GM18520 (cell line): Measurements from ENCODE around the gene HDAC9.

ENCODE experiments used
- ATAC-seq: cut with Tn5 transposase; IDR thresholded peaks from one replicate; pipeline ENCODE4 v1.9.1; 2021; ENCODE audit not compliant: unreplicated experiment

The HDAC9 gene

DNA sequence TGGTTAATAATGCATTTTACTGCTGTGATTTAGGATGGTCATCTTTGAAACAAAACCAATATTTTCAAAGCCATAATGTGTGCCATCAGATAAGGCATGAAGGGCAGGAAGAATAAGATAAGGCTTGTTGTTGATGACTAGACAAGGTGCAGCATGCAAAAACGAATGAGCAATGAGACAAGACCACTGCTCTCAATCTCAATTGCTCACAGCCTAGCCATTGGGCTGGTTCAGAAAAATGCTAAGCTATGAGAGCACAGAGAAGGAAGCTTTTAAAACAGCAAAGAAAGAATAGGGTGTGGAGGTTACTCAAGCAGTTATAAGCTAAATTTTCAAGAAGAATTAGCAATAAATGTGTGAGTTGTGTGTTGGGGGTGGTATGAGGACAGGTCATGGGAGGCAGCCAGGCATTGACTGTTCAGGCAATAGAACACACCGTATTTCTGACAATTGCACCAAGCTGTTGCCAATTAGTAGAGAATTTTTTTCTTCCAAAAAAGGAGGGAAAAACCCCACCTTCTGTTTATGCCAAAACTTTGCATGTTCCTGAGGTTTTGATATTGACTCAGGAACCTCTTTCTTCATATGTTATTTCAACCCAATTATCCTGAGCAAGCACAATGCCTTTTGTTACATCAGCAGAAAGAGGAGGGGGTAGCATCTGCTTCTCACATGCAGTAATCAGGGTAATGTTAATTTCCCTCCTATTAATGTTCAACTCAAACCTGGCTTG, 276.5 kb downstream of the HDAC9 start:
- no peak for ATAC-seq

DNA sequence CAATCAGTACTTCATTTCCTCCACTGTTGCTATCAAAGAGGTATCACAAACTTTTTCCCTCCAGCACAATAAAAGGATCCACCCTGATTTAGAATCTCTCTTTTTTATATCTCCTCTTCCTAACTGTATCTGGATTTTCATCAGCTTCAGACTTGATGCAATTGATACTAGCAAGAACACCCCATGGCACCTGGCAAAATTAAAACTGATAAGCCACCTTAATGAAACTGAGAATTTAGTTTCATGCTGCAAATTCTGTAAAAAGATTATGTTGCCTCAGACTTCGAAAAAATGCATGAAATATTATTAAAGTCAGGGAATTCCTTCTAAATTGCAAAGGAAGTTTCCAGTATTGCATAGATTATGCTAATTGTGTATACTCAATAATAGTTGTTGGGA, 277.0 kb downstream of the HDAC9 start:
- no peak for ATAC-seq

DNA sequence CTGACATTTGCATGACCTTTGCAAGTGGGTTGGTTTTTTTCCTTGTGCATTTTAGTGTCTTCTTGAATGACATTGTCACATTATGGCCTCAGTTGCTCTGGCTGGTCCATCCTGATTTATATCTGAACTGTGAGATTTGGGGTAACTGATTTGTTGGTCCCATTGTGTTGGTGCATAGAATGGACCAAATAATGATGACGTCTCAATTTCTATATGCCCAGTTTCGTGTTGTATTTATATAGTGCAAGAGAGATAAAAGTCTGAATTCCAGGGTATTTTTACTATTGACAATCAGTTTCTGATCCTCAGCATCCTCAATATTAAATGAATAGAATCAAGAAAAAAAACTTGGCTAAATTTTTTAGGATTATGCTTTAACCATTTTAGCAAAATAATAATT, 281.8 kb downstream of the HDAC9 start:
- no peak for ATAC-seq

DNA sequence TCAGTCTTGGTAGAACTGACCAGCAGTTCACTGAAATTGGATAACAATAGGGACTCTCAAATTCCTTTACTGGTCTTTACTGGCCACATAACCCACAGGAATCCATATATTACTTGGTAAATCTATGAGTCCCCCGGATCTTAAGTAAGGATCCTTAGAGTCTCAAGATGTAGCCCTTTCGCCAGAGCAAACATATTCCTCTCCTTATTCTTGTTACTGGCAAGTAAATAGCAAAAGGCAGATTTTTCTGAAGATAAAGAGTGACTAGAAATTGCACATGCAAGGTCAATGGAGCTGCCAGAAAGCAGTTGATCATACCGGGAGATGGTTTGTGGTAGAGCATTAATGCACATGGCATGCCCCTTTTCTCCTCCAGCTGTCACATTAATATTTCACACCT, 283.0 kb downstream of the HDAC9 start:
- ATAC-seq = no peak

DNA sequence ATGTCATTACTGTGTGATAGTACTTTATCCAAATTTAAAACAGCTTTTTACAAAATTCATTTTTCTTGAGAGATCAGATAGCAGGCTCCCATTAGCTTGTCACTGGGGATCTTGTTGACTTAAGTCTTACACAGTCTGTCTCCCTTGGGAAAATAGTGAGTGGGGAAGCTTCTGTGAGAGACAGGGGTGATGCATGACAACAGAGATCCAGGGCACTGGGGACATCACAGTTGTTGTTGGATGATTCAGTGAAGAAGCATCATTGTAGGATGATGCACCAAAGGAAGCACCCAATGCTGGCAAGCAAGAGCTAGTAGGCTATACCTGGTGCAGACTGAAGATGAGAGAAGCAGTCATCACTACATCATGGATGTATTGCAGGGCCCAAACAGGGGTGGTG, 284.7 kb downstream of the HDAC9 start:
- no peak for ATAC-seq

DNA sequence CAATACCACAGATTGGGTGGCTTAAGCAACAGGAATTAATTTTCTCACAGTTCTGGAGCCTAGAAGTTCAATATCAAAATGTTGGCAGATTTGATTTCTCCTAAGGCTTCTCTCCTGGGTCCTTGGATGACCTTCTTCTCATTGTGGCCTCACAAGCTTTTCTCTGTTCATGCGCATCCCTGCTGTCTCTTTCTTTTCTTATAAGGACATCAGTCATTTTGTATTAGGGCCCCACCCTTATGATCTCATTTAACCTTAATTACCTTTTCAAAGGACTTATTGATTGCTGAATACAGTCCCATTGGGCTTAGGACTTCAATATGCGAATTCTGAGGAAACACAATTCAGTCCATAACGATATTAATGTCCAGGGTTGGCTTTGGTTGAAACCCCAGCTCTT, 285.4 kb downstream of the HDAC9 start:
- no peak for ATAC-seq

DNA sequence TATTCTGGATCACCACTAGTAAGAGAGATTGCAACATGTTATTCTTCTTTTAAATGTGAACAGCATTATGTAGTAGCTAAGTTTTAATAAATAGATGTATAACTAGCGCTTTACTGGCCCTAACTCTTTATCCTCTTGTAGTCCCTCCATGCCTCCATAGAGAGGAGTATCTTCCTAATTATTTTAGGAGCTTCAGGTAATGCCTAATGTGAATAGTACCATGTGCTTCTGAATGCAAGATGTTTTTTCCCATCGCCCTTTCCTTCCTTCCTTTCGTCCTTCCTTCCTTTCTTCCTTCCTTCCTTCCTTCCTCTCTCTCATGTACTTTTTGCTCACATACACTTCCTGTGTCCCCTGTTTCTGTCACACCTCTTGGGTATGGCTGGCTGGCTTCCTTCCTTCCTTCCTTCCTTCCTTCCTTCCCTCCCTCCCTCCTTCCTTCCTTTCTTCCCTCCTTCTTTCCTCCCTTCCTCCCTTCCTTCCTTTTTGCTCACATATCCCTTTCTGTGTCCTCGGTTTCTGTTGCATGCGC, 290.7 kb downstream of the HDAC9 start:
- no peak for ATAC-seq

DNA sequence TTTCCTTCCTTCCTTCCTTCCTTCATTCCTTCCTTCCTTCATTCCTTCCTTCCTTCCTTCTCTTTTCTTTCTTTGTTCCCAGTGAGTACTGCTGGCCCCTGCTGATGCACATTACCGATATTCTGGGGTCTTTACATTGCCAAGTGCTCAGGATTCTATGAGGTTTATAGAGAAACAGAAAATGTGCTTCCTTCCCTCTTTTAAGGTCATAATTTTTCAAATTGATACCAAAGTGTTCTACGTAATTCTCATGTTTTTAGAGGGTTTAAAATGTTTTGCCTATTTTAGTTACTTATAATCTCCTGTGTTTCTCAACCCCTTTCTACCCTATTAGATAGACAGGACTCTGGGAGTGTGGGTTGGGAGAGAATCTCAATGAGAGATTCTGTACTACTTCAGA, 291.2 kb downstream of the HDAC9 start:
- no peak for ATAC-seq

DNA sequence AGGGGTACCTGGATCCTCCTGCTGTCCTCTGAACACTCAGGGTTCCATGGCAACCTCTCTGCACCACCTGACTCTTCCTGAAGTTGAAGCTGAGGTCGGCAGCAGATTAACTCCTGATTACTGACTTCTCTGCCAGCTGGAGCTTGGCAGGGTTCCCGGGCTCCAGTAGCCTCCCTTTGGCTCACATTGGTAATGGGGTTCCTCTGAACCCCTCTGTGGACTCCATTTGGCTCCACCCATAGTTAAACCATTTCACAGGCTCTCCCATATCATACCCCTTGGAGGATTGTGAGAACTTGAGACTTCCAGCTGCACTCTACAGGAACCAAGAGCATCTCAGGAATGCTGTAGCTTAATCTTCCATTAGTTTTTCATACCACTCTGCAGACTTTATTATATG, 292.5 kb downstream of the HDAC9 start:
- no peak for ATAC-seq

DNA sequence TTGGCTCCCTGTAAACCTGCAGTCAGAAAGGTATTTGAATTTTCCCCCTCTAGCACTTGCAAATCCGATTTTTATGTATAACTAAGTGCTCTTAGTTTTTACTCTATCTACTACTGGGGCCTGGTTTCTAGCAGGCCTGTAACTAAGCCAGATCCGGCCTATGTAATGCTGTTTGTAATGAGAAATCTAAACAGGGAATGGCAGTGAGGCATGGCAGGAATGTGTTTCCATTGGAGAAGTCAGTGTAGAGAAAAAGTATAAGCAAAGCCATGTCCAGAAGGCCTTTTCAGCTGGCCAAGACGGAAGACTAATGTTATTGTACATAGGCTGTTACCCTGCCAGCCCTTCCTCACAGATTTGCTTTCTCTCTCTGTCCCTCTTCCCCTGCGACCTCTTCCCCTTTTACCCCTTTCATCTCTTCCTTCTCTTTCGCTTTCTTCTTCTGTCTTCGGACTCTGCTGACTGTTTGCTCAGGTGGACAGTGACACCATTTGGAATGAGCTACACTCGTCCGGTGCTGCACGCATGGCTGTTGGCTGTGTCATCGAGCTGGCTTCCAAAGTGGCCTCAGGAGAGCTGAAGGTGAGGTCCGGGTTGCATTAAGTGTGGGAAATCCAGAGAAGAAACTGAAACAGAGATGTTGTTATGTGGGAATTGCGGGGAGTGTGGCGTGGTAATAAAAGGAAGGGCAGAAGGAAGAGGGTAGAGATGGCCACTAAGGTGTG, 297.5 kb downstream of the HDAC9 start:
- no peak for ATAC-seq

DNA sequence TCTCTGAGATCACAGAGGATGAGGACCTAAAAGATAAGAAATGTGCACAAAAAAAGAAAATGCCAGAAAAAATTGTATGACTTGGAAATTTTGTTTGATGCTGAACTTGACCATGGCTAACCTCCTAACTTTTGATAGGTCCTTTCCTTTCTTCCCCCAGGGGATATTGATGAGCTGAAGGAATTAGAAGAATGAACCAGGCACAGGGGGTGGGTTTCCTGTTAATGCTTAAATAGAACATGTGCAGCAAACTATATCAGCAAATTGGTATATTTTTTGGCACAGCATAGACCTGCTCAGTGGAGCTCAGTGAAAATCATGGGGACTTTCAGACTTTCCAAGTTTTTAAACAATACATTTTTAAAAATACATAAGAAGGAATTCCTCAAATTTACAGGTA, 300.7 kb downstream of the HDAC9 start:
- no peak for ATAC-seq

DNA sequence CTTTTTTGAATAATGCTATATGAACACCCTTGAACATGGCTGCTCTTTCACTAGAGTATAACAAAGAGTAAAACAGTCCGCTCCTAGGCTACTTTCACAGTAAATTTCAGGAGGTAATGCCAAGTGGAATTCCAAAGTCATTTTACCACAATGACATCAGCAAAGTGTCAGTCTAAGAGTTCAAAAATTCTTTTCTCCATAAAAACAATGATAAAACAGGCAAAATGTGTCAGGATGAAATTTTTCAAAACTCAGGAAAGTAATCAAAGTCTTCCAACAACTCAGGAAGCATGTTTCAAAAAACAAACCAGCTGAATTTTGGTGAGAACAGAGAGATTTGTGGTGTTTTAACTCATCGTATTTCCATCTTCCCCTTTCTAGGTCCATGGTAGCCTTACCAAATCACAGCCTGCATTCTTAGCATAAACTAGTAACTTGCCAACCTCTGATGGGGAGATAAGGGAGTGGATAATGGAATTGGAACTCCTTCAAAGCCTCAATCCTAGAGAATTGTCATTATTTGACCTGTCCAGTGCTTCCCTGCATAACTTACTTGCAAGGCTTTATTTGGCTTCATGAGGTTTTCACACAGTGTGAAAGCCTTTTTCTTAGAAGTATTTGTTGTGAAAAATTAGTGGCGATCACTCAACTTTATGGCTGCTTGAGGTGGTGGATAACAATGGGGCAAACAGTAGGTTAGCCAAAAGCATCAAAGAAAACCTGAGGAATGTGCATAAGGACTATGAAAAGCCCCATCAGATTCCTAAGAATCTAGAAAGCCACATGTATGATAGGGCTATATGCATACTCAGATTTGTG, 302.7 kb downstream of the HDAC9 start:
- no peak for ATAC-seq

DNA sequence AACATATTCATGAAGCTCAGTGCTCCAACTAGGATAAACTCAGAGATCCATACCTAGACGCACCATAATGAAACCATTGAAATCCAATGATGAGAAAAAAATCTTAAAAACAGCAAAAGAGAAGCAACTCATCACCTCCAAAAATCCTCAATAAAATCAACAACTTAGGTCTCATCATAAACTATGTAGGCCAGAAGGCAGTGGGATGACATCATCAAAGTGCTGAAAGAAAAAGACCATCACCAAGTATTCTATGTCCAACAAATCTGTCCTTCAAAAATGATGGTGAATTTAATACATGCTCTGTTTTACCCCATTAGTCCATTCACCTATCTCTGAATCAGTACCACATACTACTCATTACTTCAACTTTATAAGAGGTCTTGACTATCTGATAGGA, 304.4 kb downstream of the HDAC9 start:
- no peak for ATAC-seq

DNA sequence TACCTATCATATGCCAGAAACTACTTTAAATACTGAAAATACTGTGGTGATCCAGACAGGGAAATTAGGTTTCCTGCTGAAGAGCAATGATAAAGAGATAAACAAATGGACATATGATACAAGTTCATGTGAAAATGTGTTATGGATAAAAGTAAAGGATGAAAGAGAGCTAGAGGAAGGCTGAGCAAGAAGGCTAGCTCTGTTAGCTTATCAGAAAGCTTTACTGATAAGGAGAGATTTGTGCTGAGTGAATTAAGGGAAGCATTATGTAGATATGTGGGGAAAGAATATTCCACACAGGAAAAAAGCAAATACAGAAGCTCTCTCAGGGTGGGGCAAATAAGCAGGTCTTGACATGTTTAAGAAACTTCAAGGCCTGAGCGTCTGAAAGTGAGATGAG, 308.4 kb downstream of the HDAC9 start:
- ATAC-seq = no peak

DNA sequence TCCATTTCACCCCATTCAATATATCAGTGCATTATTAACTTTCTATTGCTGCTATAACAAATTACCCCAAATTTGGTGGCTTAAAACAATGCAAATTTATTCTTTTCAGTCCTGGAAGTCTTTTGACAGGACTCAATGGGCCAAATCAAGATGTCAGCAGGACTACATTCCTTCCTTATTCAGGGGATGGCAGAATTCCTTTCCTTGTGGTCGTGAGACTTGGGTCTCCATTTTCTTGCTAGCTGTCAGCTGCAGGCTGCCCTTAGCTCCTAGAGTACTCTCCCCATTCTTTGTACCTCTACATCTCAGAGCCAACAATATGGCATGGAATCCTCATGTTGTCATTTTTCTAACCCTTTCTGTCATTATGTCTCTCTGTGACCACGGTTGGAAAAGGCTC, 310.6 kb downstream of the HDAC9 start:
- no peak for ATAC-seq

DNA sequence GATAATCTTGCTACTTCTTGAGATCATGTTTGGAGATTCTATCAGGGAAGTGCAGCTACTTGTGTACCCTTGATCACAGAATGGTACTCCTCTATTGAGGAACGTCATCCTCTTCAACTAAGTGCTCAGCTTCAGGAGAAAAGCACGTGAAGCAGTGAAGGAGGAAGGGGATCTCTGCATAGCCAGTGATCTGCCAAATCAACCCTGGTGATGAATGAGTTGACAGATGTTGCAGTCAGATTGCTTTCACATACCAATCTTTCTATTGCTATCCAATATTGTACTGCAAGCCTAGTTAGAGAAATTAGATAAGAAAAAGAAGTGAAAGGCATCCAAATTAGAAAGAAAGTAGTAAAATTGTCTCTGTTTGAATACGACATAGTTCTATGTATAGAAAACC, 312.5 kb downstream of the HDAC9 start:
- ATAC-seq = no peak

DNA sequence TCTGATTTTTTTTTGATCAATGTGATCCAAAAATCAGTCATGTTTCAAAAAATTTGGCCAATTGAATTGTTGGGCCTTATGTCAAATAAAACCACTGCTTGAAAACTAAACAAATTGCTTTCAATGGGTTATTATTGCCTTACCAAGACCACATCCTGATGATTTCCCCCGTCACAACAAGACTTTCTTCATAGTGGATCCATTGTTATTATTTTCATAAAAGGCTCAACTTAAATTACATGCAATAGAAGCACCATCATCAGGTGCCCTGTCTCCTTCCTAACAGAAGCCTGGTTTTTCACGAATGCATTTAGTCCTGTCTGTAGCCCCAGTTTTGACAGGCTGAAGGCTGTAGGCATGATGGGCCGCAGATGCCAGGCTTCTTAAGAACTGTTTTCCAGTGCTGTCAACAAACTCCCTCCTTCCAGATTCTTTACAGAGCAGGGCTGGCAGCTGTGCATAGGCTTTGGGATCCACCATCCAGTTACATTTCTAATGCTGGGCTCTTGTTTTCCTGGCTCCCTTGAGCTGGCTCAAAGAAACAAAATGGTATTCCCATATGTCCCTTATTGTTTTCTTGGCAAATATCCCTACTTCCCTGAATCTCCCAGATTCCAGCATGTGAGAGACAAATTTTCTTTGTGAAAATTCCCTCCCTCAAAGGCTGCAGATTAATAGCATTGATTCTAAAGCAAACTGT, 319.9 kb downstream of the HDAC9 start:
- no peak for ATAC-seq

DNA sequence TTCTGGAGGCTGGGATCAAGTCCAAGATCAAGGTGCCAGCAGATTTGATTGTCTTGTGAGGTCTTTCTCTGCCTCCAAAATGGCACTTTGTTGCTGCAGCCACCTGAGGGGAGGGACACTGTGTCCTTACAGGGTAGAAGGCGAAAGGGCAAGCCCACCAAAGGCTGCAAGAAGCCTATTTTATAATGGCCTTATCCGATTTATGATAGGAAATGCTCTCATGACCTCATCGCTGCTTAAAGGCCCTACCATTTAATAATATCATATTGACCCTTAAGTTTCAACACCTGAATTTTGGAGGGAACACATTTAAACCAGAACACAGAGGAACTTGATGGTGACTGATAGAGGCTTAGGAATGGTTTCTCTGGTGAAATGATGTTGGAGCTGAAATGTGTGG, 325.4 kb downstream of the HDAC9 start:
- ATAC-seq = no peak

DNA sequence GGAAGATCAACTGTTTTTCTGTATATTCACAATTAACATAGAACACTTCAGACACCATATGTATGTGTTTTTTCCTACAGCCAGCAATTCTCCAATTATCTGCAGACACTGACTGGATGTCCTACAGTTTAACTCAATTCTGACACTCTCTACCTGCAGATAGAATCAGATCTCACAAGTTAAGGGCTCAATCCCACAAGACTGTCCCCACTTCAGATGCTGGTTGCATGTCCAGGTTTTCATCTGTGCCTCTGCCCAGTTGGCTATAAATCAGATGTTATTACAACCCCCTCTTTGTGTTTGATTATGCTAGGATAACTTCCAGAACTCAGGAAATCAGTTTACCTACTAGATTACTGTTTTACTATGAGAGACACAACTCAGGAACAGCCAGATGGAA, 326.0 kb downstream of the HDAC9 start:
- ATAC-seq = no peak

DNA sequence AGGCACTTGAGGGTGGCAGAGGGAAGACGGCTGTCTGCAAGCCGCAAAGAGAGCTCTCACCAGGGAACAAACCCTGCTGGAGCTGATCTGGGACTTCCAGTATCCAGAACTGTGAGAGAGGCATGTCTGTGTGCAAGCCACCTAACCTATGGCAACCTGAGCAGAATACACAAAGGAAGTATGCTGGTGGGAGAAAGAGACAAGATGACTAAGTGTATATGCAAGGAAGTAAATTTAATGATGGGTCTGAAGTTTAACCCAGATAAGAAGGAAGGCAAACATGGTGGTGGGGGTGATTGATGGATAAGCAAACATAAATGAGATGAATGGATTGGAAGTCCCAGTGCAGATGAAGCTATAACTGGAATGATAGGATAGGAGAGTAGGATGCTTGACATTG, 328.6 kb downstream of the HDAC9 start:
- no peak for ATAC-seq
